ENCODE data around the gene OSER1. TPM values are rescaled to one million over a fixed set of nuclear protein-coding genes. Genes with fewer than 3 reads are reported as not detected.
"Not testable (repeated sequence)": the region's sequence is repeated elsewhere in the genome, so short reads cannot be mapped to it uniquely, and the experiment has no call there.

The OSER1 gene
- total and polyA plus RNA-seq, 3 donors from 2014 or later: 79.0 to 195 (median 80.4) TPM

DNA sequence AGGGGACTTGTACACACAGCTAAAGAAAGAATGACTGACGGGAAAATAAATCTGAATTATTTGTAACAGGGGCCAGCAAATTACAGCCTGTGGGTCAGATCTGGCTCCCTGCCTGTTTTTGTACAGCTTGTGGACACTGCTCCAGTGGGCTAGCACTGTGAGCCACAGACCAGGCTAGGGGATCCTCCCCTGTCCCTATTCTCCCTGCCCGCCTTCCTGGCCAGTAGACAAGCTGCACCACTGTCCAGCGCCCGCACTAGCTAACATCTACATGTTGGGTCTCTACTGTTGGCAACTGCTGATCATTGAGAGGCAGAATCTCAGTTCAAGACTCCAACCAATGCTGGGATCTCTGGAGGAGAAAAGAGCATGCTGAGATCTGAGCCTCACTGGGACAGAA is 10.7 kb downstream of the OSER1 start:
- Histone ChIP-seq H3K4me1 (no peaks in the 10 kb centered on the region), H3K27me3 (no peaks in the 10 kb centered on the region), H3K27ac (no peak overlapping the region), H3K4me3 (no peak overlapping the region), H3K9me3 (no peaks in the 10 kb centered on the region), H3K36me3 (ENCODE audit: low read depth, missing control alignments) (no peaks in the 10 kb centered on the region)
- TF ChIP-seq, protein P1, sequence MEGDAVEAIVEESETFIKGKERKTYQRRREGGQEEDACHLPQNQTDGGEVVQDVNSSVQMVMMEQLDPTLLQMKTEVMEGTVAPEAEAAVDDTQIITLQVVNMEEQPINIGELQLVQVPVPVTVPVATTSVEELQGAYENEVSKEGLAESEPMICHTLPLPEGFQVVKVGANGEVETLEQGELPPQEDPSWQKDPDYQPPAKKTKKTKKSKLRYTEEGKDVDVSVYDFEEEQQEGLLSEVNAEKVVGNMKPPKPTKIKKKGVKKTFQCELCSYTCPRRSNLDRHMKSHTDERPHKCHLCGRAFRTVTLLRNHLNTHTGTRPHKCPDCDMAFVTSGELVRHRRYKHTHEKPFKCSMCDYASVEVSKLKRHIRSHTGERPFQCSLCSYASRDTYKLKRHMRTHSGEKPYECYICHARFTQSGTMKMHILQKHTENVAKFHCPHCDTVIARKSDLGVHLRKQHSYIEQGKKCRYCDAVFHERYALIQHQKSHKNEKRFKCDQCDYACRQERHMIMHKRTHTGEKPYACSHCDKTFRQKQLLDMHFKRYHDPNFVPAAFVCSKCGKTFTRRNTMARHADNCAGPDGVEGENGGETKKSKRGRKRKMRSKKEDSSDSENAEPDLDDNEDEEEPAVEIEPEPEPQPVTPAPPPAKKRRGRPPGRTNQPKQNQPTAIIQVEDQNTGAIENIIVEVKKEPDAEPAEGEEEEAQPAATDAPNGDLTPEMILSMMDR (IDR thresholded peaks at IDR 0.05): no peak
- no peak for TF ChIP-seq POLR2A (IDR thresholded peaks at IDR 0.05)
- DNase-seq: no peak
- intact Hi-C loops (cut with DNase I; ENCODE audit: low total_unique reads): no loop called here
- 94 to 97% methylated on average over 2 to 4 of the region's 4 CpGs for WGBS, 2 donors

DNA sequence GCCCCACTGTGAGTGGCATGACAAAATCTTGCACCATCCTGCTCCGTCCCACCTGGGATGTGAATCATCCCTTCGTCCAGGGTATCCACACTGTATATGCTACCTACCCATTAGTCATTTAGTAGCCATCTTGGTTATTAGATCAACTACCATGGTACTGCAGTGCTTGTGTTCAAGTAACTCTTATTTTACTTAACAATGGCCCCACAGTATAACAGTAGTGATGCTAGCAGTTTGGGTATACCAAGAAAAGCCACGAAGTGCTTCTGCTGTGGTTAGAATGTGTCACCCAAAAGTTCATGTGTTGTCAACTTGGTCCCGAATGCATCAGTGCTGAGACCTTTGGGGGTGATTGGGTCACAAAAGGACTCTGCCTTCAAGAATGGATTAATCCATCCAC is 11.7 kb downstream of the OSER1 start:
- 91 to 93% methylated on average over 4 of the region's 4 CpGs for WGBS, 2 donors
- no peaks in the 10 kb centered on the region for H3K36me3 ChIP-seq (ENCODE audit: low read depth, missing control alignments)
- no peaks in the 10 kb centered on the region for H3K4me1 ChIP-seq
- TF ChIP-seq POLR2A (IDR thresholded peaks at IDR 0.05): no peak
- TF ChIP-seq, protein P1 (IDR thresholded peaks at IDR 0.05): no peak
- no peaks in the 10 kb centered on the region for H3K9me3 ChIP-seq
- H3K4me3 ChIP-seq: no peak overlapping the region
- H3K27ac ChIP-seq: no peak overlapping the region
- intact Hi-C loops (cut with DNase I; ENCODE audit: low total_unique reads): no loop called here
- DNase-seq: no peak
- no peaks in the 10 kb centered on the region for H3K27me3 ChIP-seq

DNA sequence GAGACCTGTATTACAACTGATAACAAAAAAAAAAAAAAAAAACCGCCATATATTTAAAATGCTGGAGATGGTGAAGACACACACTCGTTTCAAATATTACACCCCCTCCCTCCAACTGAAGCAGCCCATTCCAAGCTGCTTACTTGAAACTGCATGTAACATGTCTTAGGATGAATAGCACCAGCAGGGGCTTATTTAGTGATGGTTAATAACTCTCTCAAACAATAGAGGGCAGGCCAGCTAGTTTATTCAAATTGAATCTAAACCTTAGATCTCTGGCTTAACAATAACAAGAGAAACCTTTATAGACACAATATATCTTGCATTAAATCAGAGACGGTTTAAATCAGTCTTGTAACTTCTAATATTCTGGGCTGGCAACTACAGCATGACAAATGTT is 14.3 kb downstream of the OSER1 start:
- intact Hi-C loops (cut with DNase I; ENCODE audit: low total_unique reads): no loop called here
- DNase-seq: no peak
- no peaks in the 10 kb centered on the region for H3K36me3 ChIP-seq (ENCODE audit: low read depth, missing control alignments)

DNA sequence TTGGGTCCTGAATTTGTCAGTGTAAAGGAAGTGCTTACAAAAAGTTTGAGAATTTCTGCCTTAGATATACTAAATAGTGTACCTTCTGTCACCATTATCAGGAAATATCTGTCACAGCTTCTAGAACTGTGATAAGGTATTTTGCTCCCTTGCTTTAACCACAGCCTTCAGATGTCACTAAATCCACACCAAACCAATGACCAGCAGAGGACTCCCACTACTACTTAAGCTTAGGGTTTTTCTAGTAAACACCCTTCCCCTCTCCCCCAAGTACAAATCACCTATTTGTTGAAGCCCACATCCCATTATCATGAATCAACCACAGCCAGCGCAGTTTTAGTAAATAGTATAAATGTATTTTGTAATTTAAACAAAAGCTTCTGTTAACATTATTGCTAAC is 15.0 kb downstream of the OSER1 start:
- Histone ChIP-seq H3K4me3 (no peak overlapping the region), H3K36me3 (ENCODE audit: low read depth, missing control alignments) (no peaks in the 10 kb centered on the region), H3K27me3 (no peaks in the 10 kb centered on the region), H3K9me3 (no peaks in the 10 kb centered on the region), H3K27ac (no peak overlapping the region), H3K4me1 (no peaks in the 10 kb centered on the region)
- TF ChIP-seq, protein P1 (IDR thresholded peaks at IDR 0.05): no peak
- no peak for TF ChIP-seq POLR2A (IDR thresholded peaks at IDR 0.05)
- 88 to 95% methylated on average over 1 of the region's 1 CpG for WGBS, 2 donors
- intact Hi-C loops (cut with DNase I; ENCODE audit: low total_unique reads): no loop called here
- DNase-seq: no peak

More for the DNA sequence above, 14.3 kb downstream of the OSER1 start:
- TF ChIP-seq, protein P1 (IDR thresholded peaks at IDR 0.05): no peak
- TF ChIP-seq POLR2A (IDR thresholded peaks at IDR 0.05): no peak
- no peaks in the 10 kb centered on the region for H3K9me3 ChIP-seq
- no peak overlapping the region for H3K4me3 ChIP-seq
- no peaks in the 10 kb centered on the region for H3K4me1 ChIP-seq
- no peak overlapping the region for H3K27ac ChIP-seq
- no peaks in the 10 kb centered on the region for H3K27me3 ChIP-seq
- WGBS, 2 donors: 67 to 74% methylated on average over 3 of the region's 3 CpGs

DNA sequence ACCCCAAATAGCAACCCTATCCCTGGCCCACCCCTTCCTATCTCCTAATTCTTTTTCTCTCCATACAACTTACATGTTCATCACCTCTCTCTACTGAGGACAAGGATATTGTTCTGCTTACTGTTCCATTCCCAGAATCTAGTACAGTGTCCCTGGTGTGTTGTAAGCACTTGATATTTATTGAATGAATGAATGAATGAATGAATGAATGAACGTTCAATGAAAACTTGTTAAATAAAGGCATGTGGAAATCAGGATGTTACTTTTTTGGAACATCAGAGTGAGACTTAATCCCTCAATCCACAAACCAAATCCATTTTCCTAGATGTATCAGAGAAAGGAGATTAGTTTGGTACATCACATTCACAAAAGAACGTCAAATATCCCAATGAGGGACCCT is 16.8 kb downstream of the OSER1 start:
- H3K9me3 ChIP-seq: no peaks in the 10 kb centered on the region
- no peak for TF ChIP-seq POLR2A (IDR thresholded peaks at IDR 0.05)
- TF ChIP-seq, protein P1 (IDR thresholded peaks at IDR 0.05): no peak
- no peaks in the 10 kb centered on the region for H3K36me3 ChIP-seq (ENCODE audit: low read depth, missing control alignments)
- 74 to 79% methylated on average over 2 of the region's 2 CpGs for WGBS, 2 donors
- no peaks in the 10 kb centered on the region for H3K4me1 ChIP-seq
- intact Hi-C loops (cut with DNase I; ENCODE audit: low total_unique reads): loop anchor here (5.0 kb wide), 1 partner anchor 76 kb away; no protein-coding TSS in a partner anchor
- no peak for DNase-seq
- H3K27ac ChIP-seq: no peak overlapping the region
- H3K4me3 ChIP-seq: no peak overlapping the region
- H3K27me3 ChIP-seq: no peaks in the 10 kb centered on the region

DNA sequence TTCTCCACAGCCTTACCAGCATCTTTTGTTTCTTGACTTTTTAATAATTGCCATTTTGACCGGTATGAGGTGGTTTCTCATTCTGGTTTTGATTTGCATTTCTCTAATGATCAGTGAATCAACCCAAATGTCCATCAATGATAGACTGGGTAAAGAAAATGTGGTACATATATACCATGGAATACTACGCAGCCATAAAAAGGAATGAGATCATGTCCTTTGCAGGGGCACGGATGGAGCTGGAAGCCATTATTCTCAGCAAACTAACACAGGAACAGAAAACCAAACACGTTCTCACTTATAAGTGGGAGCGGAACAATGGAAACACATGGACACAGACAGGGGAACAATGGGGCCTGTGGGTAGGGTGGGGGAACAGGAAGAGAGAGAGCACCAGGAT is 18.9 kb downstream of the OSER1 start:
- H3K4me3 ChIP-seq; H3K27ac ChIP-seq; H3K27me3 ChIP-seq; H3K9me3 ChIP-seq; H3K4me1 ChIP-seq; H3K36me3 ChIP-seq (ENCODE audit: low read depth, missing control alignments); DNase-seq: not testable (repeated sequence)
- intact Hi-C loops (cut with DNase I; ENCODE audit: low total_unique reads): loop anchor here (5.0 kb wide), 1 partner anchor 74 kb away; no protein-coding TSS in a partner anchor
- WGBS, 2 donors: 90 to 93% methylated on average over 5 of the region's 5 CpGs

All from testis (tissue), 3 donors.